NK-92 (cell line): Measurements from ENCODE around the gene RFXAP.
"Not testable (repeated sequence)": the region's sequence is repeated elsewhere in the genome, so short reads cannot be mapped to it uniquely, and the experiment has no call there.

Source experiments
- DNase-seq: peaks from one replicate; lab custom pipeline; 2025; ENCODE audit not compliant: unreplicated experiment; lab: John Stamatoyannopoulos, UW

The RFXAP gene

GRCh38 chr13:36818804-36819738, at the start of gene RFXAP:
TSS of gene RFXAP (plus strand) at chr13:36819222. CDS start at chr13:36819358, 136 bp downstream.
- DNase-seq: peak; percentile 61

- no peak for DNase-seq
Observed at GRCh38 chr13:36769545-36769944, 49.5 kb upstream of the RFXAP start.

GRCh38 chr13:36770741-36771140, 48.3 kb upstream of the RFXAP start:
- no peak for DNase-seq

GRCh38 chr13:36772853-36773252, 46.2 kb upstream of the RFXAP start:
- DNase-seq: no peak

GRCh38 chr13:36774931-36775330, 44.1 kb upstream of the RFXAP start:
- no peak for DNase-seq

- no peak for DNase-seq
Observed at GRCh38 chr13:36776175-36776574, 42.8 kb upstream of the RFXAP start.

- no peak for DNase-seq
Observed at GRCh38 chr13:36778083-36778671, 40.8 kb upstream of the RFXAP start.

GRCh38 chr13:36783890-36784289, 35.1 kb upstream of the RFXAP start:
- no peak for DNase-seq

- not testable (repeated sequence) for DNase-seq
Observed at GRCh38 chr13:36786175-36786574, 32.8 kb upstream of the RFXAP start.

GRCh38 chr13:36787181-36787580, 31.8 kb upstream of the RFXAP start:
- no peak for DNase-seq

GRCh38 chr13:36788276-36788675, 30.7 kb upstream of the RFXAP start:
- DNase-seq: no peak

GRCh38 chr13:36789061-36789460, 30.0 kb upstream of the RFXAP start:
- no peak for DNase-seq

- DNase-seq: no peak
Observed at GRCh38 chr13:36789730-36790129, 29.3 kb upstream of the RFXAP start.

GRCh38 chr13:36794706-36795105, 24.3 kb upstream of the RFXAP start:
- DNase-seq: no peak

GRCh38 chr13:36795463-36795862, 23.6 kb upstream of the RFXAP start:
- no peak for DNase-seq

GRCh38 chr13:36796052-36796451, 23.0 kb upstream of the RFXAP start:
- no peak for DNase-seq

GRCh38 chr13:36801035-36801434, 18.0 kb upstream of the RFXAP start:
- no peak for DNase-seq

GRCh38 chr13:36804588-36804987, 14.4 kb upstream of the RFXAP start:
- no peak for DNase-seq

GRCh38 chr13:36806102-36806501, 12.9 kb upstream of the RFXAP start:
- no peak for DNase-seq

- no peak for DNase-seq
Observed at GRCh38 chr13:36807616-36808015, 11.4 kb upstream of the RFXAP start.

GRCh38 chr13:36813225-36813624, 5.8 kb upstream of the RFXAP start:
- no peak for DNase-seq

GRCh38 chr13:36814465-36814864, 4.6 kb upstream of the RFXAP start:
- no peak for DNase-seq
